NCI-H2196 (cell line): ENCODE data around the gene UBA1.
"Not testable (repeated sequence)": the region's sequence is repeated elsewhere in the genome, so short reads cannot be mapped to it uniquely, and the experiment has no call there.

Source experiments
- DNase-seq: peaks from one replicate; lab custom pipeline; 2025; ENCODE audit not compliant: unreplicated experiment; lab: John Stamatoyannopoulos, UW

Gene UBA1

GRCh38 chrX:47248576-47248975 is 54.9 kb downstream of the UBA1 start:
- no peak for DNase-seq

- no peak for DNase-seq
Measured at GRCh38 chrX:47250017-47250347, 56.4 kb downstream of the UBA1 start.

- DNase-seq = not testable (repeated sequence)
Measured at GRCh38 chrX:47257620-47258019, 64.0 kb downstream of the UBA1 start.
